ENCODE data around the gene PLEKHH3.
"Not testable (repeated sequence)": the region's sequence is repeated elsewhere in the genome, so short reads cannot be mapped to it uniquely, and the experiment has no call there.

The PLEKHH3 gene

DNA sequence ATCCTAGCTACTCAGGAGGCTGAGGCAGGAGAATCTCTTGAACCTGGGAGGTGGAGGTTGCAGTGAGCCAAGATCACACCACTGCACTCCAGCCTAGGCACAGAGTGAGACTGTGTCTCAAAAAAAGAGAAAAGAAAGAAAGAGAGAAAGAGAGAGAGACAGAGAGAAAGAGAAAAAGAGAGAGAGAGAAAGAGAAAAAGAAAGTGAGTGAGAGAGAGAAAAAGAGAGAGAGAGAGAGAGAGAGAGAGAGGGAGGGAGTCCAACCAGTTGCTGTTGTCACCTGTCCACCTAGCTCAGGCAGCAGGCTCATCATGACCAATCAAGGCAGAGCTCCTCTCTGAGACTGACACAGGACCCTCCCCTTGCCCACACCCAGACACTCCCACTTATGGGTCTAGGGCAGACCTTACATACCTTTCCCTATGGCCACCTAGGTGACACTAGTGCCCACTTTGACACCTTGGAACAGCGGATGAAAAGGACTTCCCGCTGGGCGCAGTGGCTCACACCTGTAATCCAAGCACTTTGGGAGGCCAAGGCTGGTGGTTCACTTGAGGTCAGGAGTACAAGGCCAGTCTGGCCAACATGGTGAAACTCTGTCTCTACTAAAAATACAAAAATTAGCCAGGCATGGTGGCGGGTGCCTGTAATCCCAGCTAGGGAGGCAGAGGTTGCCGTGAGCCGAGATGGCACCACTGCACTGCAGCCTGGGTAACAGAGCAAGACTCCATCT, 49.6 kb downstream of the PLEKHH3 start:
- DNase-seq: not testable (repeated sequence)

DNA sequence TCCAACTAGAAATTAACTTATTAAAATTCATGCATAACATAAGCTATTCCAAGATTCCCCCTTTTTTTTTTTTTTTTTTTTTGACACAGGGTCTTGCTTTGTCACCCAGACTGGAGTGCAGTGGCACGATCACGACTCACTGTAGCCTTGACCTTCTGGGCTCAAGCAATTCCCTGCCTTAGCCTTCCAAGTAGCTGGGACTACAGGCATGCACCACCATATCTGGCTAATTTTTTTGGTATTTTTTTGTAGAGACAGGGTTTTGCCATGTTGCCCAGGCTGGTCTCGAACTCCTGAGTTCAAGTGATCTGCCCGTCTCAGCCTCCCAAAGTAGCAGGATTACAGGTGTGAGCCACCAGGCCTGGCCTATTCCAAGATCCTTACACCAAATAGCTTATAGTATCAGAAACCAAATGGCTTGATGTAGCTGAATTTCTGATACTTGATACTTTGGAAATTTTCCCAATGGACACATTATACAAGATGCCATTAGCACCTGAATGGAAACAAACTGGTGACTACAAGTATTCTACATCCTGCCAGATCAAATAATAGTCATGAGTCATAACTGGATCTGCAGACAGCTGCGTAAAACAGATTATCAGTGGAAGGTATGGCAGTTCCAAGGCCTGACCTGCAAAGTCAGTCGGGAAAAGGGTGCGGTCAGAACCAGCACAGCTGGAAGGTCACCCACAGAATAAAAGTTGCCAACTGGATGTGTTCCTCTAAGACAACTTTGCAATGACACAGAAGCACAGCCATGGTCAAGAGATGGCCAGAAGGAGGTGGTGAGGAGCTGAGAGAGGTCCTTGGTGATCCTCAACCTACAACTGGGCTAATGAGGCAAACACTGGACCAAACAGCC, 52.8 kb downstream of the PLEKHH3 start:
- DNase-seq: no peak

DNA sequence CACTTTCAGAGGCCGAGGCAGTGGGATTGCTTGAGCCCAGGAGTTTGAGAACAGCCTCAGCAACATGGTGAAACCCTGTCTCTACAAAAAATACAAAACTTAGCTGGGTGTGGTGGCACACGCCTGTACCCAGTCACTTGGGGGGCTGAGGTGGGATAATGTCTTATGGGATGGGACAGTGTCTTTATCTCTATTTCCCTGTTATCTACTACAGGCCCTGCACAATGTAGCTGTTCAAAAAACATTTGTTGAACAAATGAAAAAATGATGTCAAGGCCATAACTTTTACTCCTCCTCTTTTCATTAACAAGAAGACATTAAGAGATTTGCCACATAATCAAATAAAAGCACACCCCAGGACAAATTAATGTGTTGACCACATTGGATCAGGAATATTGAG, 53.5 kb downstream of the PLEKHH3 start:
- DNase-seq: no peak

DNA sequence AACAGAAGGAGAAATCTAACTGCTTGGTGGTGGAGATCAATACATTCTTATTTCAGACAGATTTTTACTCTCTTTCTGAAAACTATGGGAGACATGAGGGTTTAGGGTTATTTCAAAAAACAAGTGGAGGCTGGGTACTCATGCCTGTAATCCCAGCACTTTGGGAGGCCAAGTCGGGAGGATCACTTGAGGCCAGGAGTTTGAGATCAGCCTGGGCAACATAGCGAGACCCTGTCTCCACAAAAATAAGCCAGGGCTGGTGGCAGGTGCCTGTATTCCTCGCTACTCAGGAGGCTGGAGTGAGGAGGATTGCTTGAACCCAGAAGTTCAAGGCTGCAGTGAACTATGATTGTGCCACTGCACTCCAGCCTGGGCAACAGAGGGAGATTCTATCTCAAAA, 54.8 kb downstream of the PLEKHH3 start:
- not testable (repeated sequence) for DNase-seq

DNA sequence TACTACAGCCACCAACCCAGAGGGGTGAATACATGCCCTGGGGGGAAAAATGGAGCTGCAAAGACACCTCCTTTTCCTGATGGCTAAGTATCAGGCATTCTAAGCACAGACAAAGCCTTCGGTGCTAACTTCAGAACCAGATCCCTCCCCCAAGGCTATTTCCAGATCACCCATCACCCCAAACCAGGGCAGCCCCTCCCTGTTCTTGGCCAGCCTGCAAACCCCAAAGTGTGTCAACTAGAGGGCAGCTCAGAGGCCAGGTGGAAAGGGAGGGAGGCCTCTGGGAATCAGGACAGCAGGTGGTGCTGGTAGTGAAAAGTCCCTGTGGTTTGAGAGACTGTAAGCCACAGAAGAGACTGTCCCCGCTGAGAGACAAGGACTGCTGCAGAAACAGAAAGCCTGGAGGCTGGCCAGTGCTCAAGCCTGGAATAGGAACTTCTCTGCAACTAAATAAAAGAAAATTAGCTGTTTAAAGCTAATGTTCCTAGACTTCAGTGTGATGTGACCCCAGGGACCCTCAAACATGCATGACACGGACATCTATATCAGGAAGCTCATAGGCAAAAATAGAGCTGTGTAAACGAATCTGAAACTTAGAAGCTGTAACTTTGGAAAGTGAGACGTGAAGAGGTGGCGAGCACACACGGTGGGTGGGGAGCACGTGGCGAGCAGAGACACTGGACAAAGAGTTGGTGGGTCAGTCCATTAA, 58.2 kb downstream of the PLEKHH3 start:
- DNase-seq: no peak

DNA sequence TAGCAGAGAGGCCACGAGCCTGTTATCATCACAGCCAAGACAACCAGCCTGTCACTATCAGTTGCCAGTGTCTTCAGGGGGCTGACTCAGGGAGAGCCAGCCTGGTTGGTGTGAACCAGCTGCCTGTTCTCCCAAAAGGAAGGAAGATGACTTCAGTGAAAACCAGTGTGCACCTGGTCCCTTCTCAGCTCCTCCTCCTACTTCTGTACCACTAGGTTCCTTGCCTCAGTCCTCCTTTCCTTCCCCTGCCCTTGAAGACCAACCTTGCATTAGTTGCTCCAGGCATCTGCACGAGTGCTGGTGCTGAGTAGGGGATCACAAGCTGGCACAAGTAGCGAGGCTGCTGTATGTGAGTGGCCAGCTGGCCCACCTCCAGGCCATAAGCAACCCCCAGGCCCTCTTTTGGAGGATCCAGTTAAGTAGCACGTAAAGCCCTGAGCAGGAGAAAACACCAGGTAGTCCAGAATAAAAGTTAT, 58.8 kb downstream of the PLEKHH3 start:
- DNase-seq: no peak
